SK-N-MC (cell line): ENCODE data around the gene TRAPPC12.
"Not testable (repeated sequence)": the region's sequence is repeated elsewhere in the genome, so short reads cannot be mapped to it uniquely, and the experiment has no call there.

Experiments
- DNase-seq: peaks from one replicate; pipeline ENCODE4 v3.0.0-alpha.2; 2011; ENCODE audit warnings: low read depth, low spot score
- H3K27ac ChIP-seq: fragments of 200-600 bp; sonication (generic); 2 replicates; pipeline ENCODE4 v1.5.1; 2016; ENCODE audit warnings: mixed run types
- H3K36me3 ChIP-seq: fragments of 200-600 bp; sonication (generic); 2 replicates; pipeline ENCODE4 v1.6.1; 2017; ENCODE audit warnings: antibody characterized with exemption, low read length, mixed read lengths; ENCODE audit not compliant: insufficient read depth
- H3K4me3 ChIP-seq: fragments of 200-600 bp; sonication (generic); 2 replicates; pipeline ENCODE4 v1.5.1; 2016
- H3K9ac ChIP-seq: fragments of 200-600 bp; sonication (generic); 2 replicates; pipeline ENCODE4 v1.8.0; 2017; ENCODE audit warnings: mixed run types, mixed read lengths; ENCODE audit not compliant: insufficient read length
- H3K9me3 ChIP-seq: fragments of 200-600 bp; sonication (generic); 2 replicates; pipeline ENCODE4 v1.6.1; 2017; ENCODE audit warnings: low read depth, mild to moderate bottlenecking, antibody characterized with exemption, low read length, moderate library complexity, mixed read lengths
- EZH2 ChIP-seq: fragments of 200-600 bp; sonication (generic); IDR thresholded peaks from one replicate; pipeline ENCODE4 v1.6.1; 2017; ENCODE audit warnings: antibody characterized with exemption
- FOXP2 ChIP-seq: optimal IDR thresholded peaks from 2 replicates; pipeline ENCODE3; 2011; ENCODE audit warnings: mild to moderate bottlenecking, moderate library complexity; ENCODE audit not compliant: insufficient read depth; ENCODE audit errors: extremely low read length, control extremely low read depth
- POLR2AphosphoS5 ChIP-seq: IDR thresholded peaks from 2 replicates; pipeline ENCODE4 v1.6.1; 2012; ENCODE audit warnings: mild to moderate bottlenecking, low read depth, low read length, borderline replicate concordance

The TRAPPC12 gene

DNA sequence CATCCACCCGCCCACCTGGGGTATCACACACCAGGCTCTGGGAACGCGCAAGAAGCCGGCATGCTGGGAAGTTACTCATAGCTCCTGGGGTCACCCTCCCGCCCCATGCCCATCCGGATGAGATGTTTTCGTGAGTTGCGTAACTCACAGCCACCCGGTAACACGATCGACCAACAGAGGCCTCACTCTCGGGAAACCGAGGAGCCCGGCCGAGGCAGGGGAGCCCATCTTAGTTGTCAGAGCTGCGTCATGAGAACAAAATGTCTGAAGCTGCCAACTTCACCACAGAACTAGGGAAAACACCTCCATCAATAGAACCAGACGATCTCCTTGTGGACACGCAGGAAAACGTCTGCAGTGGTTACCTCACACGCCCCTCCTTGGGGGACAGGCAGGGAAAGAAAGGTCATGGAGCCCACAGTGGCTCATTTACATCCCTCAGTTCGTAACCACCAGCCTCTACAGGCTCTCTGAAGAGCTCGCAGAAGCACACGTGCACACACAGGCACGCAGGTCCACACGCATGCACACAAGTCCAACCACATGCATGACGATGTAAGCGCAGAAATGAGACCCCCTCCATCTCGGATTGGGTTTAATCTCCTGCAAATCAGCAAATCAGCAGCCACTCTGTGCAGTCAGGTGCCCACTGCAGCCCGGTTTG is 113.6 kb downstream of the TRAPPC12 start:
- Histone ChIP-seq H3K27ac (no peak overlapping the region), H3K9ac (no peak overlapping the region), H3K4me3 (no peak overlapping the region), H3K36me3 (peaks cover 8% of the 10 kb centered on the region), H3K9me3 (no peaks in the 10 kb centered on the region)
- no peak for DNase-seq
- TF ChIP-seq EZH2 (no peak), POLR2AphosphoS5 (no peak), FOXP2 (no peak)

DNA sequence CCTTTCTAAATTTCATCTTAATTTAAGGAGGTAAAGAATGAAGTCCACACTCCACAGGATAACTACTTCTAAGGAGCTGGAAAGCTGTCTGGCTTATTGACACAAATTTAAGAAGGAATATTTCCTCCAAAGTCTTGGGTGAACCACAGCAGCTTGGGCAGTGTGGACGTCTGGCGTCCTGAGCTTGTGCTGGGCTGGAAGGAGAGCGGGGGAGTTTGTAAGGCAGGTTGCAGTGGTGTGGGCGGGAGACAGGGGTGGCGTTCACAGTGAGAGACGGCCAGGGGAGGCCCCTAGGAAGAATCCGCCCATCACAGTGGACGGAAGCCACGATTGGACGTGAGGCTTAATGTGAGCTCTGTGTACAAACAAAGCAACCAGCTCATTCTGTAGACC is 114.1 kb downstream of the TRAPPC12 start:
- no peak for TF ChIP-seq FOXP2
- H3K27ac ChIP-seq: no peak overlapping the region

DNA sequence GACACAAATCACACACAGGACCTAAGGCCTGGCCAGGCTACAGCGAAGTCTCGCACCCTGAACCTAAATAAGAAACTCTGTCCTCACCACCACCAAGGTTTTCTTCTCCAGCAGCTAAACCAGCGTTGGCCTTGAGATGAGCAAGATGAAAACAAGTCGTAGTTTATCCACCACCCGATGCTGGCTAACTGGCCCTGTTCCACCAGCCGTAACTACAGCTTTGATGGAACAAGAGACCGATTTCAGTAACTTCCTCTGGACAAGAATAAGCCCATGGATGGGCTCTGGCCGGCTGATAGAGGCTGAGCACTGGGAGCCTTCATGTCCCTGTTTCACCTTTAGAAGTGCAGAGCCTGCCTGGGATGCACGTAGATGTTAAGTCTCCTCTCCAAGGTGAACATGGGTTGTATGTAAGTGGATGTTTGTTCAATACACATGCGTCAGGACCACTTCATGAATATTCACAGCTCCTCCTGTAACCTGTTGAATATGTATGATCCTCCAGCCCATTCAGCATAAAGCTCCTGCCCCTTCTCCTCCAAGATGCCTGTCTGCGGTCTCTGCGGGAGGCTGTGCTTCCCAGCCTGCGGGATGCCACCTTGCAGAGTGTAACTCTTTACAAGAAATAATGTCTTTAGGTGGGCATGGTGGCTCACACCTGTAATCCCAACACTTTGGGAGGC is 115.6 kb downstream of the TRAPPC12 start:
- no peak overlapping the region for H3K9ac ChIP-seq
- TF ChIP-seq FOXP2 (no peak), EZH2 (no peak), POLR2AphosphoS5 (no peak)
- DNase-seq: no peak
- H3K27ac ChIP-seq: no peak overlapping the region
- no peaks in the 10 kb centered on the region for H3K9me3 ChIP-seq
- H3K36me3 ChIP-seq: peaks cover 26% of the 10 kb centered on the region
- H3K4me3 ChIP-seq: no peak overlapping the region

More for the DNA sequence above, 114.1 kb downstream of the TRAPPC12 start:
- Histone ChIP-seq H3K9ac (no peak overlapping the region), H3K36me3 (peaks cover 14% of the 10 kb centered on the region), H3K9me3 (no peaks in the 10 kb centered on the region), H3K4me3 (no peak overlapping the region)
- no peak for DNase-seq

DNA sequence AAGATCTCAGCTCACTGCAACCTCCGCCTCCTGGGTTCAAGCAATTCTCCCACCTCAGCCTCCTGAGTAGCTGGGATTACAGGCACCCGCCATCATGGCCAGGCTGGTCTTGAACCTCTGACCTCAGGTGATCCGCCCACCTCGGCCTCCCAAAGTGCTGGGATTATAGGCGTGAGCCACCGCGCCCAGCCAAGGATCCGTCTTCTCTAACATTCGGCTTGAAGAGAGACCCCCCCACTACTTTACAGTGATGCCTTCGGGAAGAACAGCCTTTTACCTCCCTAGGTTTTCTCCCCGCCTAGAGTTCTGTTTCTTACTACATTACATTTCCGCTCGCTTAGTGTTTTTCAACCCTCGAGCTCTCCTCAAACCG is 117.2 kb downstream of the TRAPPC12 start:
- H3K4me3 ChIP-seq, H3K27ac ChIP-seq, H3K9me3 ChIP-seq, H3K9ac ChIP-seq, DNase-seq: not testable (repeated sequence)
- peaks cover 35% of the 10 kb centered on the region for H3K36me3 ChIP-seq

DNA sequence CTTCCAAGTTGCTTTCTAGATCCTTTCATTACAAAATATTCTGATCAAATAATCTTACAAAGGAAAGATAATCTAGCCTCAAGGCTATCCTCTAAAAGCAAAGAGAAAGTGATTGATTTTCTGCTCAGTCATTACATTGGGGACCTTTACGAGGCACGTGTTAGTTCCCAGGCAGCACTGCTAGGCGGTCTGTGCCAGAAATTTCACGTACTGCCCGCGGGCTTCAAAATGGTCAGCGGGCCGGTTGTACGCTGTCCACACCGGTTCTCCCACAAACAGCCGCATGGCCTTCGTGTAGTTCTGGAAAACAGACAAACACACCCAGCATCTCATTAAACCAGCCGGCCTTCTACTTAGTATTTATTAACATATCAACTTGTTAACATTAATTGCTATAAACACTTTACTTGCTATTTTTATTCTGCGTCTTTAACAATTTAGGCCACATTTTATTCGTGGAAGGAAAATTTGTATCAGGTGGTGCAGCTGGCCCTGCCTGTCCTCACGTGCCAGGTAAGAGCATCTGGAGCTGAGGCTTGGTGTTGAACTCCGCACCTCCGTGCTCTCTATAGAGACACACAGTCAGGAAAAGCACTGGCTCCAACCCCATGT is 119.4 kb downstream of the TRAPPC12 start:
- TF ChIP-seq FOXP2 (no peak), POLR2AphosphoS5 (no peak), EZH2 (no peak)
- H3K27ac ChIP-seq: no peak overlapping the region
- no peak overlapping the region for H3K4me3 ChIP-seq
- H3K36me3 ChIP-seq: peaks cover 35% of the 10 kb centered on the region
- no peak for DNase-seq
- H3K9me3 ChIP-seq: no peaks in the 10 kb centered on the region
- no peak overlapping the region for H3K9ac ChIP-seq

DNA sequence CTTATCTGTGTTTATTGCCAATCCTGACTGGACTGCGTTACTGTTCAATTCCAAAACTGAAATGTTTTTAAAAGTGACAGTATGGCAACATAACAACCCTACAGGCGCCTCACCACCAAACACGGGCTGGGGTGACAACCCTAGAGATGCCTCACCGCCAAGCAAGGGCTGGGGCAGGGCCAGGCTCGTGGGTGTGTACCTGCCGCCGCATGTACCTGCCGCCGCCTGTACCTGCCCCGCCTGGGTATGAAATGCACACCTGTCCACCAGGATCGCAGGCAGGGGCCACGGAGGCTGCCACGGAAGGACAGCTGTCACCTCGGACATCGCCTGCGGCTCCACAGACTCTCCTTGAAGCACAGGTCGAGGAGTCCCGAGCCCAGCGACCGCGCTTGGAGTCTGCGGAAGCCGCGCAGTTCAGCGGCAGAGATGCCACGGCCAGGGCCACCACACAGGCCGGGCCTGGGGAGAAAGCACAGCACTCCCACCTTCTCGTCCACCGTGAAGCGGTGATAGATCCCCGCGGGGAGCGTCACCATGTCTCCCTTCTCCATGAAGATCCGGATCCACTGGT is 120.9 kb downstream of the TRAPPC12 start:
- no peak for DNase-seq
- H3K27ac ChIP-seq: no peak overlapping the region
- H3K9me3 ChIP-seq: no peaks in the 10 kb centered on the region
- H3K4me3 ChIP-seq: no peak overlapping the region
- TF ChIP-seq POLR2AphosphoS5: no peak
- no peak for TF ChIP-seq FOXP2
- TF ChIP-seq EZH2: no peak
- H3K9ac ChIP-seq: no peak overlapping the region
- H3K36me3 ChIP-seq: peaks cover 47% of the 10 kb centered on the region

DNA sequence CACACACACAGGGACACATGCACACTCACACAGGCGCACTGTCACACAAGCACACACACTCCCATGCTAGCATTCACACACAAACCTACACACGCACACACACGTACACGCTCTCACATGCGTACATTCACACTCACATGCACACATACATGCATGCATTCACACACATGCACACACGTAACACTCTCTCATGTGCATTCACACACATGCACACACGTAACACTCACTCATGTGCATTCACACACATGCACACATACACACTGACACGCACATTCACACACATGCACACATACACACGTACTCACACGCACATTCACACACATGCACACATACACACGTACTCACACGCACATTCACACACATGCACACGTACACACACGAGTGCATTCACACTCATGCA is 123.6 kb downstream of the TRAPPC12 start:
- H3K27ac ChIP-seq: no peak overlapping the region
- H3K9ac ChIP-seq: no peak overlapping the region
- no peak overlapping the region for H3K4me3 ChIP-seq
- TF ChIP-seq EZH2: no peak
- no peak for TF ChIP-seq FOXP2
- TF ChIP-seq POLR2AphosphoS5: no peak
- DNase-seq: no peak
- no peaks in the 10 kb centered on the region for H3K9me3 ChIP-seq
- H3K36me3 ChIP-seq: peaks cover 55% of the 10 kb centered on the region

DNA sequence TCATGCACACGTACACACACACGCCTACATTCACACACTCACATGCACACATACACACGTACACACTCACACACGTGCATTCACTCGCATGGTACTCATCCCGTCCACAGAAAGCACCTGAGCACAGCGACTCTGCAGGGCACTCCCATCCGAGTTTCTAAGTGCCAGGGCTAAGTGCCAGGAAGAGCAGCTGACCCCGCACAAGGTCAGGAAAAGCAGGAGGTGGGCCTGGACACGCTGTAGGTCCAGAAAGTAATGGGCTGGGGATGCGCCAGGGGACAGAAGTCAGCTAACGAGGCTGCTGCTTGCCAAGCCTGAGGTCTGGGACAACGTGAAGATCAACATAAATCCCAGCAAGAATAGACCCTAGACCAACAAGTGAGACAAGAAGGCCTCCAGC is 124.0 kb downstream of the TRAPPC12 start:
- Histone ChIP-seq H3K4me3 (no peak overlapping the region), H3K36me3 (peaks cover 54% of the 10 kb centered on the region), H3K9ac (no peak overlapping the region), H3K27ac (no peak overlapping the region), H3K9me3 (no peaks in the 10 kb centered on the region)
- no peak for DNase-seq
- TF ChIP-seq FOXP2 (no peak), POLR2AphosphoS5 (no peak)

DNA sequence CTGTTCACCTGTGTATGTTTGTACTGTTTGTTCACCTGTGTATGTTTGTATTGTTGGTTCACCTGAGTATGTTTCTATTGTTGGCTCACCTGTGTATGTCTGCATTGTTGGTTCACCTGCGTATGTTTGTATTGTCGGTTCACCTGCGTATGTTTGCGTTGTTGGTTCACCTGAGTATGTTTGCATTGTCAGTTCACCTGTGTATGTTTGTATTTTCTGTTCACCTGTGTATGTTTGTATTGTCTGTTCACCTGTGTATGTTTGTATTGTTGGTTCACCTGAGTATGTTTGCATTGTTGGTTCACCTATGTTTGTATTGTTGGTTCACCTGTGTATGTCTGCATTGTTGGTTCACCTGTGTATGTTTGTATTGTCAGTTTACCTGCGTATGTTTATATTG is 125.2 kb downstream of the TRAPPC12 start:
- DNase-seq: no peak
- TF ChIP-seq FOXP2 (no peak), EZH2 (no peak), POLR2AphosphoS5 (no peak)
- H3K36me3 ChIP-seq: peaks cover 51% of the 10 kb centered on the region
- no peak overlapping the region for H3K9ac ChIP-seq
- no peaks in the 10 kb centered on the region for H3K9me3 ChIP-seq
- H3K27ac ChIP-seq: no peak overlapping the region
- no peak overlapping the region for H3K4me3 ChIP-seq
